Measurements from ENCODE around the gene CDH7.

GRCh38 chr18:65706646-65707045 lies 44.2 kb upstream of the CDH7 start:
- TF ChIP-seq, protein P1, sequence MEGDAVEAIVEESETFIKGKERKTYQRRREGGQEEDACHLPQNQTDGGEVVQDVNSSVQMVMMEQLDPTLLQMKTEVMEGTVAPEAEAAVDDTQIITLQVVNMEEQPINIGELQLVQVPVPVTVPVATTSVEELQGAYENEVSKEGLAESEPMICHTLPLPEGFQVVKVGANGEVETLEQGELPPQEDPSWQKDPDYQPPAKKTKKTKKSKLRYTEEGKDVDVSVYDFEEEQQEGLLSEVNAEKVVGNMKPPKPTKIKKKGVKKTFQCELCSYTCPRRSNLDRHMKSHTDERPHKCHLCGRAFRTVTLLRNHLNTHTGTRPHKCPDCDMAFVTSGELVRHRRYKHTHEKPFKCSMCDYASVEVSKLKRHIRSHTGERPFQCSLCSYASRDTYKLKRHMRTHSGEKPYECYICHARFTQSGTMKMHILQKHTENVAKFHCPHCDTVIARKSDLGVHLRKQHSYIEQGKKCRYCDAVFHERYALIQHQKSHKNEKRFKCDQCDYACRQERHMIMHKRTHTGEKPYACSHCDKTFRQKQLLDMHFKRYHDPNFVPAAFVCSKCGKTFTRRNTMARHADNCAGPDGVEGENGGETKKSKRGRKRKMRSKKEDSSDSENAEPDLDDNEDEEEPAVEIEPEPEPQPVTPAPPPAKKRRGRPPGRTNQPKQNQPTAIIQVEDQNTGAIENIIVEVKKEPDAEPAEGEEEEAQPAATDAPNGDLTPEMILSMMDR (conservative IDR thresholded peaks at IDR 0.05 in 1 of 2, IDR thresholded peaks at IDR 0.05 in 1 of 2; ENCODE audit: extremely low read depth in 1 of 2, insufficient read depth in 1 of 2, low read depth in 1 of 2, low read length in 2 of 2), result no peak
- TF ChIP-seq EZH2 (IDR thresholded peaks at IDR 0.05; ENCODE audit: borderline replicate concordance, low read length), result no peak
